ENCODE data around the gene PILRB. TPM values are rescaled to one million over a fixed set of nuclear protein-coding genes. Genes with fewer than 3 reads are reported as not detected.
"Not testable (repeated sequence)": the region's sequence is repeated elsewhere in the genome, so short reads cannot be mapped to it uniquely, and the experiment has no call there.

The PILRB gene
- total RNA-seq, 1 donor from 2014 or later: 79.4 TPM

DNA sequence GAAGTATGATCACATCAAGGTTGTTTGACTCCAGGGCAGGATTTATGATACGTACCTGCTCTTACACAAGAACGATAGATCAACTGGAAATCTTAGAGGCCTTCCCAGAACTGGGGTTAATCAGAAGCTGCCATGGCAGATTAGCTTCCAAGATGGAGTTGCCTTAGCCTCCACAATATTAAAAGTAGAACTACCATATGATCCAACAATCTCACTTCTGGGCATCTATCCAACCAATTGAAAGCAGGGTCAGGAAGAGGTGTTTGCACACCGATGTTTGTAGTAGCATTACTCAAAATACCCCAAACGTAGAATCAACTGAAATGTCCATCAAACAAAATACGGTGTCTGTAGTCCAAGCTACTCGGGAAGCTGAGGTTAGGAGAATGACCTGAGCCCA is 6.6 kb downstream of the PILRB start:
- no peaks in the 10 kb centered on the region for H3K27me3 Mint-ChIP-seq
- no peak overlapping the region for H3K4me3 Mint-ChIP-seq
- no peak for DNase-seq
- H3K4me1 Mint-ChIP-seq: peaks cover 58% of the 10 kb centered on the region
- H3K36me3 Mint-ChIP-seq (ENCODE audit: low read depth): peaks cover 48% of the 10 kb centered on the region
- TF ChIP-seq, protein P1, sequence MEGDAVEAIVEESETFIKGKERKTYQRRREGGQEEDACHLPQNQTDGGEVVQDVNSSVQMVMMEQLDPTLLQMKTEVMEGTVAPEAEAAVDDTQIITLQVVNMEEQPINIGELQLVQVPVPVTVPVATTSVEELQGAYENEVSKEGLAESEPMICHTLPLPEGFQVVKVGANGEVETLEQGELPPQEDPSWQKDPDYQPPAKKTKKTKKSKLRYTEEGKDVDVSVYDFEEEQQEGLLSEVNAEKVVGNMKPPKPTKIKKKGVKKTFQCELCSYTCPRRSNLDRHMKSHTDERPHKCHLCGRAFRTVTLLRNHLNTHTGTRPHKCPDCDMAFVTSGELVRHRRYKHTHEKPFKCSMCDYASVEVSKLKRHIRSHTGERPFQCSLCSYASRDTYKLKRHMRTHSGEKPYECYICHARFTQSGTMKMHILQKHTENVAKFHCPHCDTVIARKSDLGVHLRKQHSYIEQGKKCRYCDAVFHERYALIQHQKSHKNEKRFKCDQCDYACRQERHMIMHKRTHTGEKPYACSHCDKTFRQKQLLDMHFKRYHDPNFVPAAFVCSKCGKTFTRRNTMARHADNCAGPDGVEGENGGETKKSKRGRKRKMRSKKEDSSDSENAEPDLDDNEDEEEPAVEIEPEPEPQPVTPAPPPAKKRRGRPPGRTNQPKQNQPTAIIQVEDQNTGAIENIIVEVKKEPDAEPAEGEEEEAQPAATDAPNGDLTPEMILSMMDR (IDR thresholded peaks at IDR 0.05): no peak
- peak overlapping the region; percentile 21 for H3K27ac Mint-ChIP-seq
- intact Hi-C loops (cut with micrococcal nuclease): no loop called here
- CTCF ChIA-PET: interaction anchor here (1.4 kb wide), 1 partner anchor 43 kb away, joined by 3 read pairs; no protein-coding TSS in a partner anchor
- H3K9me3 Mint-ChIP-seq: no peaks in the 10 kb centered on the region
- POLR2A ChIA-PET: interaction anchor here (0.7 to 3.1 kb wide), 3 partner anchors 8 to 32 kb away, joined by 3 to 24 read pairs (median 9); no protein-coding TSS in a partner anchor
- ATAC-seq (ENCODE audit: low read depth): no peak

DNA sequence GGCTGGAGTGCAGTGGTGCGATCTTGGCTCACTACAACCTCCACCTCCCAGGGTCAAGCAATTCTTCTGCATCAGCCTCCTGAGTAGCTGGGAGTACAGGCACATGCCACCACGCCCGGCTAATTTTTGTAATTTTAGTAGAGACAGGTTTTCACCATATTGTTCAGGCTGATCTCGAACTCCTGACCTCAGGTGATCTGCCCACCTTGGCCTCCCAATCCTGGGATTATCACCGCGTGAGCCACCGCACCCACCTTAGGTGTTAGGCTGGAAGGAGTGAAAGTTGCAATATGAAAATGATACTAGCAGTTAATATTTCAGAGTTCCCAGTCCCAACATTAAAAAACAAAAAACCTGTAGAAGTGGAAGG is 8.1 kb downstream of the PILRB start:
- H3K9me3 Mint-ChIP-seq; intact Hi-C loops (cut with micrococcal nuclease); H3K27me3 Mint-ChIP-seq; ATAC-seq (ENCODE audit: low read depth); DNase-seq: not testable (repeated sequence)
- peaks cover 34% of the 10 kb centered on the region for H3K36me3 Mint-ChIP-seq (ENCODE audit: low read depth)
- peaks cover 68% of the 10 kb centered on the region for H3K4me1 Mint-ChIP-seq
- H3K27ac Mint-ChIP-seq: peak overlapping the region; percentile 91
- ChIA-PET CTCF (interaction anchor here (2.3 kb wide), 1 partner anchor 41 kb away, joined by 12 read pairs; no protein-coding TSS in a partner anchor), POLR2A (interaction anchor here (0.7 to 3.1 kb wide), 11 partner anchors 9 to 276 kb away, joined by 3 to 24 read pairs (median 8); partner anchors contain the start of genes LAMTOR4, MEPCE, PPP1R35 and ZCWPW1)
- H3K4me3 Mint-ChIP-seq: peak overlapping the region; percentile 48

DNA sequence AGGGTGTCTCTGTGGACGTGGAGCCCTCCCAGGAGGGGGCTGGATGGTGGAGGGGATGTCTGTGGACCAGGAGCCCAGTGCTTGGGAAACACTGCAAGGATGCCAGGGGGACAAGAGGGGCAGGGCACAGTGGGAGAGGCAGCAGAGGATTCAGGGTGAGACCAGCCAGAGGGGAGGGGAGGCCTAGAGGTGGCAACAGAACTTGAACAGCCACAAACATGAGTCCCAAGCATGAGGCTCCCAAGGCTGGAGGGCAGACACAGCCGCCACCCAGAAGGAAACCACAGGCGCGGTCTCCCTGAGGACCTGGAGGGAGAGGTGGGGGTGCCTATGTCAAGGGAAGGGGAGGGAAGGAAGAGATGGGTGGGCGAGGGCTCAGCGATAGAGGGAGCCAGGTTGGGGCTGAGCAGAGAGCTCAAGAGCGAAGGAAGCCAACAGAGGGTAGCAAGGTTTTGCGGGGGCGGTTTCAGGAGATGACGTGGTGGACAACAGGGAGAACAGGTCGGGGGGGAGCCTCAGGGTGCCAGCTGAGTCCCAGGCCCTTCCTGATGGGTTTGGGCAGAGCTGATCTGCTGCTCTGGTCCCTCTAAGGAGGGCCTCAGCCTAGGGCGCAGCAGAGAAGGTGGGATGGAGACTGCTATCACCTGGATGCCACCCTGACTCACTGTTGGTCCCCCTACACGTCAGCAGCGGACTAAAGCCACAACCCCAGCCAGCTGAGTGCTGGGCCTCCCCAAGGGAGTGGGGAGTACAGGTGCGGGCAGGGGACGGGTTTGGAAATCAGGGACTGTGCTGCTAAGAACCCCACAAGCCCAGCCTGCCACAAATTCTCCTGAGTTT is 8.7 kb downstream of the PILRB start:
- TF ChIP-seq, protein P1 (IDR thresholded peaks at IDR 0.05): no peak
- DNase-seq (peak; percentile 42), ATAC-seq (ENCODE audit: low read depth) (peak; percentile 11)
- H3K4me3 Mint-ChIP-seq: peak overlapping the region; percentile 49
- ChIA-PET POLR2A (interaction anchor here (0.7 to 3.1 kb wide), 8 partner anchors 22 to 155 kb away, joined by 3 to 24 read pairs (median 6); partner anchors contain the start of genes MEPCE, PPP1R35 and ZCWPW1), CTCF (interaction anchor here (2.3 kb wide), 1 partner anchor 41 kb away, joined by 12 read pairs; no protein-coding TSS in a partner anchor)
- intact Hi-C loops (cut with micrococcal nuclease): no loop called here
- H3K4me1 Mint-ChIP-seq: peaks cover 74% of the 10 kb centered on the region
- H3K27ac Mint-ChIP-seq: peak overlapping the region; percentile 91
- H3K27me3 Mint-ChIP-seq: no peaks in the 10 kb centered on the region
- H3K36me3 Mint-ChIP-seq (ENCODE audit: low read depth): peaks cover 27% of the 10 kb centered on the region
- no peaks in the 10 kb centered on the region for H3K9me3 Mint-ChIP-seq

- Mint-ChIP-seq H3K4me3 (peak overlapping the region; percentile 9), H3K9me3 (no peaks in the 10 kb centered on the region), H3K27ac (peak overlapping the region; percentile 91), H3K27me3 (no peaks in the 10 kb centered on the region), H3K36me3 (ENCODE audit: low read depth) (peaks cover 21% of the 10 kb centered on the region), H3K4me1 (peaks cover 79% of the 10 kb centered on the region)
- ATAC-seq (ENCODE audit: low read depth) (no peak), DNase-seq (no peak)
- intact Hi-C loops (cut with micrococcal nuclease): no loop called here
- TF ChIP-seq, protein P1 (IDR thresholded peaks at IDR 0.05): no peak
- ChIA-PET POLR2A (interaction anchor here (0.7 to 3.1 kb wide), 6 partner anchors 22 to 62 kb away, joined by 3 to 24 read pairs (median 6); partner anchors contain the start of genes MEPCE and ZCWPW1), CTCF (interaction anchor here (2.3 kb wide), 1 partner anchor 40 kb away, joined by 12 read pairs; no protein-coding TSS in a partner anchor)
Measured at GRCh38 chr7:100367251-100367620, 9.3 kb downstream of the PILRB start.

- intact Hi-C loops (cut with micrococcal nuclease): no loop called here
- ATAC-seq (ENCODE audit: low read depth) (peak; percentile 28), DNase-seq (no peak)
- CTCF ChIA-PET: interaction anchor here (0.9 to 2.5 kb wide), 3 partner anchors 9 to 40 kb away, joined by 3 to 17 read pairs (median 4); no protein-coding TSS in a partner anchor
- H3K27me3 Mint-ChIP-seq: no peaks in the 10 kb centered on the region
- H3K9me3 Mint-ChIP-seq: no peaks in the 10 kb centered on the region
- peak overlapping the region; percentile 91 for H3K27ac Mint-ChIP-seq
- peaks cover 84% of the 10 kb centered on the region for H3K4me1 Mint-ChIP-seq
- peak overlapping the region; percentile 41 for H3K4me3 Mint-ChIP-seq
- peaks cover 14% of the 10 kb centered on the region for H3K36me3 Mint-ChIP-seq (ENCODE audit: low read depth)
- TF ChIP-seq, protein P1 (IDR thresholded peaks at IDR 0.05): no peak
- POLR2A ChIA-PET: interaction anchor here (0.6 to 2.4 kb wide), 16 partner anchors 9 to 285 kb away, joined by 3 to 90 read pairs (median 8); partner anchors contain the start of genes FBXO24, LRCH4, MBLAC1 and MEPCE
Measured at GRCh38 chr7:100367676-100368613, 10.0 kb downstream of the PILRB start.
